Measurements from ENCODE around the gene TLX2. TPM values are rescaled to one million over a fixed set of nuclear protein-coding genes. Genes with fewer than 3 reads are reported as not detected.

The TLX2 gene
- total and polyA plus RNA-seq, 2 of the 13 experiments (the other 11 are each of a cell fraction or from before 2014, with no cell fraction given), result 0.05 to 0.20 TPM

GRCh38 chr2:74481961-74482800, 32.1 kb upstream of the TLX2 start (continued):
- TF ChIP-seq ZBTB49 (CRISPR knock-in tag; IDR thresholded peaks at IDR 0.05; ENCODE audit: borderline replicate concordance), result no peak
- TF ChIP-seq ZBTB40 (IDR thresholded peaks at IDR 0.05), result no peak
- no peak; the same call in 1 of the 2 replicates for TF ChIP-seq ZBTB40 (CRISPR knock-in tag; IDR thresholded peaks at IDR 0.05)
- TF ChIP-seq REST (IDR thresholded peaks at IDR 0.05; ENCODE audit: borderline replicate concordance in 1 of 2, low read depth in 1 of 2, low read length in 2 of 2), result no peak
- no peak; the same call in 1 of the 2 replicates for TF ChIP-seq ZNF362 (CRISPR knock-in tag; IDR thresholded peaks at IDR 0.05; ENCODE audit: borderline replicate concordance)
- TF ChIP-seq SMARCE1 (IDR thresholded peaks at IDR 0.05; ENCODE audit: borderline replicate concordance), result no peak
- TF ChIP-seq SALL2 (CRISPR knock-in tag; IDR thresholded peaks at IDR 0.05), result no peak
- no peak for TF ChIP-seq MIXL1 (CRISPR knock-in tag; IDR thresholded peaks at IDR 0.05)
- no peak for TF ChIP-seq CBX1 (IDR thresholded peaks at IDR 0.05; ENCODE audit: low read depth)
- TF ChIP-seq BRCA1 (CRISPR knock-in tag; IDR thresholded peaks at IDR 0.05), result peak; percentile 20; the same call in 1 of the 2 replicates

Measured in HepG2 (cell line).